Measurements from ENCODE around the gene MAEA. TPM values are rescaled to one million over a fixed set of nuclear protein-coding genes. Genes with fewer than 3 reads are reported as not detected.

The MAEA gene
- polyA plus RNA-seq, 3 donors: 34.3 to 83.5 (median 37.7) TPM

GRCh38 chr4:1368421-1369090, 78.9 kb downstream of the MAEA start:
- Histone ChIP-seq H4K20me1 (ENCODE audit: insufficient read depth, low read length) (no peaks in the 10 kb centered on the region), H3K9ac (ENCODE audit: insufficient read depth, low read length, poor library complexity, severe bottlenecking) (no peak overlapping the region), H3K4me1 (ENCODE audit: control insufficient read depth in 1 of 2, insufficient read depth in 2 of 2, low read length in 2 of 2) (no peaks in the 10 kb centered on the region), H3K36me3 (replicated peaks in 1 of 2; ENCODE audit: control insufficient read depth in 1 of 2, insufficient read depth in 2 of 2, low read length in 2 of 2) (peaks cover 19 to 65% of the 10 kb centered on the region in 2 donors), H2AFZ (ENCODE audit: insufficient read depth, low read depth, low read length, poor library complexity, severe bottlenecking) (no peak overlapping the region), H3K27ac (ENCODE audit: low read depth in 1 of 2, low read length in 2 of 2) (no peak overlapping the region), H3K79me2 (ENCODE audit: insufficient read depth, low read length) (no peaks in the 10 kb centered on the region), H3K9me3 (replicated peaks in 1 of 2; ENCODE audit: control insufficient read depth in 1 of 2, insufficient read depth in 1 of 2, low read length in 2 of 2) (peaks cover 0 to 15% of the 10 kb centered on the region in 2 donors), H3K4me3 (replicated peaks in 1 of 3; ENCODE audit: low read depth in 2 of 3, low read length in 3 of 3) (no peak overlapping the region), H3K27me3 (ENCODE audit: control insufficient read depth in 2 of 2, insufficient read depth in 2 of 2, low read length in 2 of 2) (no peaks in the 10 kb centered on the region), H3K4me2 (replicated peaks; ENCODE audit: extremely low read depth, low read length, poor library complexity, severe bottlenecking) (no peak overlapping the region)
- Mint-ChIP-seq H3K36me3 (peaks cover 40 to 82% of the 10 kb centered on the region in 2 donors), H3K4me1 (no peaks in the 10 kb centered on the region), H3K9me3 (peaks cover 0 to 18% (median 9%) of the 10 kb centered on the region in 7 donors), H3K27me3 (ENCODE audit: low read depth in 3 of 3) (peaks cover 0 to 2% (median 0%) of the 10 kb centered on the region in 3 donors), H3K4me3 (no peak overlapping the region), H3K27ac (peak overlapping the region in 1 of 7 donors; percentile 46)
- DNase-seq: no peak
- intact Hi-C loops (cut with micrococcal nuclease): no loop called here
- WGBS (ENCODE audit: insufficient coverage): 97% methylated on average over 18 of the region's 24 CpGs
- no peak for TF ChIP-seq CTCF (IDR thresholded peaks at IDR 0.05)

DNA sequence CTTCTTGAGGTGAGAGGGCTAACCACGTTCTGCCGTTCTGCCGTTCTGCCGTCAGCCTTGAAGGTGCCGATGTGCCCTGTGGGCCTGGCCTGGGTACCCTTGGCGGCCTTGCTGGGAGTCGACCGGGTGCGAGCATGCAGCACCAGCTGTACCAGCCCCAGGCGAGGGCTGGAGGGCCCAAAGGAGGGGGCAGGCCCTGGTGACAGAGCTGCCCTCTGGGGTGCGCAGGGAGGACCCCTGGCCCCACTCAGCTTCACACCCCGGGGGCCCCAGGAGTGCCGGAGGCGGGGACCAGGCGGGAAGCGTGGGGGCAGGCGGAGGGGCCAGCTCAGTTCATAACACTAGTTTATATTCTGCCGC, 79.4 kb downstream of the MAEA start:
- Mint-ChIP-seq H3K36me3 (peaks cover 44 to 86% of the 10 kb centered on the region in 2 donors), H3K27me3 (ENCODE audit: low read depth in 3 of 3) (peaks cover 0 to 2% (median 0%) of the 10 kb centered on the region in 3 donors), H3K27ac (peak overlapping the region in 1 of 7 donors; percentile 46), H3K4me1 (no peaks in the 10 kb centered on the region), H3K4me3 (no peak overlapping the region), H3K9me3 (peaks cover 0 to 18% (median 9%) of the 10 kb centered on the region in 7 donors)
- intact Hi-C loops (cut with micrococcal nuclease): no loop called here
- no peak overlapping the region for H3K4me3 ChIP-seq (replicated peaks in 1 of 3; ENCODE audit: low read depth in 2 of 3, low read length in 3 of 3)
- H3K4me2 ChIP-seq (replicated peaks; ENCODE audit: extremely low read depth, low read length, poor library complexity, severe bottlenecking): no peak overlapping the region
- H4K20me1 ChIP-seq (ENCODE audit: insufficient read depth, low read length): no peaks in the 10 kb centered on the region
- no peak overlapping the region for H3K27ac ChIP-seq (ENCODE audit: low read depth in 1 of 2, low read length in 2 of 2)
- 97% methylated on average over 17 of the region's 18 CpGs for WGBS (ENCODE audit: insufficient coverage)
- peaks cover 23 to 70% of the 10 kb centered on the region in 2 donors for H3K36me3 ChIP-seq (replicated peaks in 1 of 2; ENCODE audit: control insufficient read depth in 1 of 2, insufficient read depth in 2 of 2, low read length in 2 of 2)
- no peak for DNase-seq
- no peak overlapping the region for H2AFZ ChIP-seq (ENCODE audit: insufficient read depth, low read depth, low read length, poor library complexity, severe bottlenecking)
- TF ChIP-seq CTCF (IDR thresholded peaks at IDR 0.05): no peak
- H3K9me3 ChIP-seq (replicated peaks in 1 of 2; ENCODE audit: control insufficient read depth in 1 of 2, insufficient read depth in 1 of 2, low read length in 2 of 2): peaks cover 0 to 15% of the 10 kb centered on the region in 2 donors
- H3K79me2 ChIP-seq (ENCODE audit: insufficient read depth, low read length): no peaks in the 10 kb centered on the region
- H3K9ac ChIP-seq (ENCODE audit: insufficient read depth, low read length, poor library complexity, severe bottlenecking): no peak overlapping the region
- no peaks in the 10 kb centered on the region for H3K27me3 ChIP-seq (ENCODE audit: control insufficient read depth in 2 of 2, insufficient read depth in 2 of 2, low read length in 2 of 2)
- H3K4me1 ChIP-seq (ENCODE audit: control insufficient read depth in 1 of 2, insufficient read depth in 2 of 2, low read length in 2 of 2): no peaks in the 10 kb centered on the region
